Uterus (tissue), 4 donors: ENCODE measurements around the gene CEP131. TPM values are rescaled to one million over a fixed set of nuclear protein-coding genes. Genes with fewer than 3 reads are reported as not detected.

Experiments used
- DNase-seq, 2 donors: peaks; one replicate each; pipeline ENCODE4 v3.0.0-alpha.2; 2019 to 2020
- H3K27ac ChIP-seq, 2 donors: fragments of 200-600 bp; sonication (generic); 1 replicate in 1 of 2; 2 replicates in 1 of 2; pipeline ENCODE4 v1.5.1; 2016 to 2018
- H3K27me3 ChIP-seq, 2 donors: fragments of 200-600 bp; sonication (generic); one replicate each; pipeline ENCODE4 v1.5.1; 2018 to 2019; ENCODE audit warnings: control low read depth in 1 of 2
- H3K36me3 ChIP-seq, 2 donors: fragments of 200-600 bp; sonication (generic); one replicate each; pipeline ENCODE4 v1.5.1; 2019; ENCODE audit warnings: control low read depth in 1 of 2
- H3K4me1 ChIP-seq, 2 donors: fragments of 200-600 bp; sonication (generic); one replicate each; pipeline ENCODE4 v1.5.1; 2018 to 2019; ENCODE audit warnings: control low read depth in 1 of 2
- H3K4me3 ChIP-seq, 2 donors: fragments of 200-600 bp; sonication (generic); 1 replicate in 1 of 2; 2 replicates in 1 of 2; pipeline ENCODE4 v1.5.1; 2018 to 2019; ENCODE audit warnings: mild to moderate bottlenecking in 1 of 2
- H3K9me3 ChIP-seq, 2 donors: fragments of 200-600 bp; sonication (generic); one replicate each; pipeline ENCODE4 v1.5.1; 2019; ENCODE audit warnings: control low read depth in 1 of 2
- CTCF ChIP-seq, 4 experiments: fragments of 200-600 bp in 2 of 4; fragments of 450-650 bp in 2 of 4; sonication (generic) in 2 of 4; IDR thresholded peaks; one replicate each; pipeline ENCODE4 v1.5.1; 2016 to 2019; ENCODE audit warnings: antibody characterized with exemption in 4 of 4, mild to moderate bottlenecking in 2 of 4, moderate library complexity in 1 of 4
- POLR2A ChIP-seq, 2 donors: fragments of 450-650 bp; IDR thresholded peaks; one replicate each; pipeline ENCODE4 v1.6.1; 2016; ENCODE audit warnings: antibody characterized with exemption in 2 of 2, mild to moderate bottlenecking in 1 of 2, moderate library complexity in 1 of 2
- intact Hi-C: fragments of 100-400 bp; cut with DNase I; formaldehyde crosslinking; loops from one replicate; pipeline ENCODE4 v1.15.1; 2023; ENCODE audit warnings: low total_unique reads
- total RNA-seq, 4 donors: library from RNA; depleted of rRNA in 3 of 4; stranded (reverse); fragments of >200 nt in 3 of 4; gene quantifications; one replicate each; pipeline versions ENCODE4 v1.1.0 to v1.2.4, GENCODE V29; 2014 to 2023
- donor health status: DM: yes; HTN: yes; CAD: no.

The CEP131 gene
- total RNA-seq, 4 donors from 2014 or later: 2.9 to 13.3 (median 10.0) TPM

GRCh38 chr17:81197409-81197795, 25.4 kb downstream of the CEP131 start:
- Histone ChIP-seq H3K27ac (no peak overlapping the region), H3K4me1 (no peaks in the 10 kb centered on the region), H3K27me3 (no peaks in the 10 kb centered on the region), H3K4me3 (no peak overlapping the region), H3K36me3 (no peaks in the 10 kb centered on the region), H3K9me3 (no peaks in the 10 kb centered on the region)
- intact Hi-C loops: no loop called here
- no peak for DNase-seq
- TF ChIP-seq CTCF (IDR thresholded peaks at IDR 0.05) (no peak), POLR2A (IDR thresholded peaks at IDR 0.05) (no peak)

DNA sequence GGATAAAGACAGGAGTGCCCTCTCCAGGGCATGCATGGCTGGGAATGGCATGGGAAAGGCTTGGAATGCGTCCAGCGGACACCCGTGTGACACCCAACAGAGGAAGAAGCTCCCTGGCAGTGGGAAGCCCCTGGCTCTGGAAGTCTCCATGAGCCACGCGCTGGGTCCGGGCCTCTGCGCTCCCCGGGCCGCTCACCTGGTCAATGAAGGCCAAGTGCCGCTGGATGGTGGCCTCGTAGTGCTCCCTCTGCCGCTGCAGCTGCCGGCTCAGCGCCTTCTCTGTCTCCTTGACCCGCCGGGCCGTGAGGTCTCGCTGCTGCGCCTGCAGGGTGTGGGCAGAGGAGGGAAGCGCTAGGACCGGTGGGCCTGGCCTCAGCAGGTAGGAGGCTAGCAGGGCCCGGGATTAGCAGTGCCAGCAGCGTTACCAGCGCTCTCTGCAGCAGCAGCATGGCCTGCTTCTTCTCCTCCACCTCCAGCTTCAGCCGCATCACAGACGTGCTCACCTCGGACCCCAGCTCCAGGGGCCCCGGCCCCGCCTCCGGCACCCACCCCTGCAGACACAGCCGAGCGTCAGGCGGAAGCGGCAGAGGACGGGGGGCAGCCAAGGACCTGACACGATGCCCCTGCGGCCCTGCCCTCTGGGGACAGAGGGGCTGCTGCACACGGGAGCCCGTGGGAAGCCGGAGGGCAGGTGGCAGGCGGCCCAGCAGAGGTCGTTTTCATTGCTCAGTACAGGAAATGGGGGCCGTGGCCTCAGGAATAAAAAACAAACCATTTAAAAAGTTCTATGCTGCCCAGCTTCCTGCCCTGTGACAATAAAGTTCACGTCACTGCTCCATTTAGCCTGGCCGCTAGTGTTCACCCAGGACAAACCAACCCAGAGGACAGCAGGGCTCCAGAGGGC, 26.0 kb downstream of the CEP131 start:
- intact Hi-C loops: no loop called here
- no peak overlapping the region for H3K4me3 ChIP-seq
- H3K9me3 ChIP-seq: no peaks in the 10 kb centered on the region
- TF ChIP-seq CTCF (IDR thresholded peaks at IDR 0.05) (no peak), POLR2A (IDR thresholded peaks at IDR 0.05) (no peak)
- no peaks in the 10 kb centered on the region for H3K4me1 ChIP-seq
- no peak overlapping the region for H3K27ac ChIP-seq
- DNase-seq: no peak
- H3K27me3 ChIP-seq: no peaks in the 10 kb centered on the region
- no peaks in the 10 kb centered on the region for H3K36me3 ChIP-seq

DNA sequence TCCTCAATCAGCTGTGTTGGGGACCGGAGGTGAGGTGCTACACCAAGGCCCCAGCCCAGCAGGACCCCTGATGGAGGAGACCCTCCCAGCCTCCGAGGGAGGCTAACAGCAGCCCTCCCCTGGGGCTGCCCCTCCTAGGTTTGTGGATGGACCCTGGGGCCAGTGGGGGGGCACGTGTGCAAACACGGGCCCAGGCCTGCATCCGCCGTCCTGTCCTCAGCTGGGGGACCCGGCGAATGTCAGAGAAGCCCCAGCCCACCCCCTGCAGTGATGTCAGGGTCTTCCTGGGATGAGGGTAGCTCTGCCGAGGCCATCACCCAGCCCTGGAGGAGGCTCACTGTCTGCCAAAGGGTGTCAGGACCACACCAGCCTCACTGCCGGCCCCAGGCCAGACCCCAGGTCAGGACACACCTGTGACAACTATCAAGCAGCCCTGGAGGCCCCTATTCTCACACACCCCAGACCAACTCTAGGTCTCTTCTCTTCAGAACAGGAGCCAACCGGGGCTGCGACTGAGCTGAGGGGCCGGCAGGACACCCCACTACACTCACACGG, 26.7 kb downstream of the CEP131 start:
- no peaks in the 10 kb centered on the region for H3K4me1 ChIP-seq
- no peak overlapping the region for H3K27ac ChIP-seq
- H3K4me3 ChIP-seq: no peak overlapping the region
- no peak for DNase-seq
- no peaks in the 10 kb centered on the region for H3K36me3 ChIP-seq
- intact Hi-C loops: no loop called here
- H3K9me3 ChIP-seq: no peaks in the 10 kb centered on the region
- no peaks in the 10 kb centered on the region for H3K27me3 ChIP-seq
- TF ChIP-seq POLR2A (IDR thresholded peaks at IDR 0.05) (no peak), CTCF (IDR thresholded peaks at IDR 0.05) (no peak)

DNA sequence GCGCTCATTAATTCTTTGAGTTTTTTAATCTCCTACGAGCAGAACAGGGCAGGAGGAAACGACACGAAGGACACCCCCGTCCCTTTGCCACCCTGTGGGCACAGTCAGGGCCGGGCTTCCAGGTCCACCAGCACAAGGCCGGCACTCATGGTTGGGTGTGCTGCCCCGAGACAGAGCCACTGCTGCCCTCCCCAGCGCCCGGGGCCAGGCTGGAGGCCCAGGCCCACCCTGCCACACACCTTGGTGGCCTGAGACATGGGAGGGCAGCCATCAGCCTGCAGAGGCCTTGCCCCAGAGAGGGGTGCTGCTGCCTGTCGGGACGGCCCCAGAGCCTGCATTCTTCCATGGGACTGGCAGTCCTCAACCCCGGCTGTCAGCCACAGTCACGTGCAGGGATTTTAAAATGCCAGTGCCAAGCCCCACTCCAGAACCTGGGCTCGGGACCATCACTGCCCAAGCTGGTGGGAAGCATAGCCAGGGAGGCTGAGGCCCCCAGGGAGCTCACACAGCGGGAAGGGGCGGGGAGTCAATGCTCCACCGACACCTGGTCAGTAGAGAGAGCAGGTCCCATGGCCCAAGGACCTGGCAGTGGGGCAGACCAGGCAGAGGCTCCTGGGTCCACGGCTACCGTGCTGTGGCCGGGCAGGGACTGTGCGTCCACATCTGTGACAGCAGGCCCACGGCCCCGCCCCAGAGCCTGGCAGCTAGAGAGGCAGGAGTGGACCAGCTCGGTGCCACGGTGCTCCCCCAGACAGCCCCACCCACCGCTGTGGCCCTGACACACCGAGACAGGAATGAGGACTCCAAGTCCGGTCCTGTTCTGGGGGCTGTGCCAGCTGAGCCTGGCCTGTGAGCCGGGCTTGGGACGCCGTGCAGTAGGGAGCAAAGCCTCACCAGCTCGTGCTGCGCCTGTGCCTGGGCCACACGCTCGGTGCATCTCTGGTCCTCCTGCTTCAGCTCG, 27.5 kb downstream of the CEP131 start:
- H3K27ac ChIP-seq: no peak overlapping the region
- TF ChIP-seq CTCF (IDR thresholded peaks at IDR 0.05): no peak
- no peak for TF ChIP-seq POLR2A (IDR thresholded peaks at IDR 0.05)
- no peaks in the 10 kb centered on the region for H3K9me3 ChIP-seq
- intact Hi-C loops: no loop called here
- H3K4me3 ChIP-seq: no peak overlapping the region
- H3K27me3 ChIP-seq: no peaks in the 10 kb centered on the region
- no peak for DNase-seq
- no peaks in the 10 kb centered on the region for H3K36me3 ChIP-seq
- no peaks in the 10 kb centered on the region for H3K4me1 ChIP-seq
